Body of pancreas (tissue), 4 donors: ENCODE data around the gene TLR9.

Experiments
- POLR2A ChIP-seq, 3 donors: fragments of 450-650 bp; IDR thresholded peaks; one replicate each; pipeline ENCODE4 v1.6.1; 2016; ENCODE audit warnings: antibody characterized with exemption in 3 of 3, mild to moderate bottlenecking in 2 of 3
- TF ChIP-seq, protein P1 (sequence below), 7 experiments: fragments of 450-650 bp in 4 of 7; fragments of 200-600 bp in 3 of 7; sonication (generic) in 3 of 7; IDR thresholded peaks; one replicate each; pipeline ENCODE4 v1.5.1; 2016 to 2019; ENCODE audit warnings: antibody characterized with exemption in 7 of 7

DNA sequence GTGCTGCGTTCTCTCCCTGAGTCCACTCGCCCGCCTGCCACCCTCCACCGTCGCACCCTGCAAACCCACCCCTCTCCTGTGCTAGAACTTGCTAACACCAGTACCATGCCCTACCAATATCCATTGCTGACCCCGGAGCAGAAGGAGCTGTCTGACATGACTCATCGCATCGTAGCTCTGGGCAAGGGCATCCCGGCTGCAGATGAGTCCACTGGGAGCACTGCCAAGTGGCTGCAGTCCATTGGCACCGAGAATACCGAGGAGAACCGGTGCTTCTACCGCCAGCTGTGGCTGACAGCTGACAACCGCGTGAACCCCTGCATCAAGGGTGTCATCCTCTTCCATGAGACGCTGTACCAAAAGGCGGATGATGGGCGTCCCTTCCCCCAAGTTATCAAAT lies 32.4 kb downstream of the TLR9 start:
- TF ChIP-seq, protein P1, sequence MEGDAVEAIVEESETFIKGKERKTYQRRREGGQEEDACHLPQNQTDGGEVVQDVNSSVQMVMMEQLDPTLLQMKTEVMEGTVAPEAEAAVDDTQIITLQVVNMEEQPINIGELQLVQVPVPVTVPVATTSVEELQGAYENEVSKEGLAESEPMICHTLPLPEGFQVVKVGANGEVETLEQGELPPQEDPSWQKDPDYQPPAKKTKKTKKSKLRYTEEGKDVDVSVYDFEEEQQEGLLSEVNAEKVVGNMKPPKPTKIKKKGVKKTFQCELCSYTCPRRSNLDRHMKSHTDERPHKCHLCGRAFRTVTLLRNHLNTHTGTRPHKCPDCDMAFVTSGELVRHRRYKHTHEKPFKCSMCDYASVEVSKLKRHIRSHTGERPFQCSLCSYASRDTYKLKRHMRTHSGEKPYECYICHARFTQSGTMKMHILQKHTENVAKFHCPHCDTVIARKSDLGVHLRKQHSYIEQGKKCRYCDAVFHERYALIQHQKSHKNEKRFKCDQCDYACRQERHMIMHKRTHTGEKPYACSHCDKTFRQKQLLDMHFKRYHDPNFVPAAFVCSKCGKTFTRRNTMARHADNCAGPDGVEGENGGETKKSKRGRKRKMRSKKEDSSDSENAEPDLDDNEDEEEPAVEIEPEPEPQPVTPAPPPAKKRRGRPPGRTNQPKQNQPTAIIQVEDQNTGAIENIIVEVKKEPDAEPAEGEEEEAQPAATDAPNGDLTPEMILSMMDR (IDR thresholded peaks at IDR 0.05), result no peak
- no peak for TF ChIP-seq POLR2A (IDR thresholded peaks at IDR 0.05)
